ENCODE results near the gene CFAP61. TPM values are rescaled to one million over a fixed set of nuclear protein-coding genes. Genes with fewer than 3 reads are reported as not detected.

The CFAP61 gene
- total RNA-seq, 4 donors from 2014 or later, result 0.18 to 0.80 (median 0.57) TPM

DNA sequence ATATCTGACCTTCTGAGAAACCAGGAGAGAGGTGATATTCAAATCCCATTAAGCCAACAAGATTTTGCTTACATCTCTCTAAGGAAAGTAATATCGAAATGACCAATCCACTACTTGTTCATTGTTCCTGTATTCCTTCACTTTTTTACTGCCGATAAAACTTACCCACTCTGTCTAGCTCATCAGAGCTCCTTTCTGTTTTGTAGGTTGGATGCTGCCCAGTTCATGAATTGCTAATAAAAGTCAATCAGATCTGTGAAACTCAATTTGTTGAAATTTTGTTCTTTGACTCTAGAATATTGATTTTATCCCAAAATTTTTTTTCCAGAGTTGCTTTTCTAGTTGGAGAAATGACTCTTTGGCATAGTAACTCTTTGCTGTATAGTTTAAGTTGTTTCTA, 166.7 kb downstream of the CFAP61 start:
- DNase-seq (ENCODE audit: low spot score in 2 of 2), result no peak
- TF ChIP-seq, protein P1, sequence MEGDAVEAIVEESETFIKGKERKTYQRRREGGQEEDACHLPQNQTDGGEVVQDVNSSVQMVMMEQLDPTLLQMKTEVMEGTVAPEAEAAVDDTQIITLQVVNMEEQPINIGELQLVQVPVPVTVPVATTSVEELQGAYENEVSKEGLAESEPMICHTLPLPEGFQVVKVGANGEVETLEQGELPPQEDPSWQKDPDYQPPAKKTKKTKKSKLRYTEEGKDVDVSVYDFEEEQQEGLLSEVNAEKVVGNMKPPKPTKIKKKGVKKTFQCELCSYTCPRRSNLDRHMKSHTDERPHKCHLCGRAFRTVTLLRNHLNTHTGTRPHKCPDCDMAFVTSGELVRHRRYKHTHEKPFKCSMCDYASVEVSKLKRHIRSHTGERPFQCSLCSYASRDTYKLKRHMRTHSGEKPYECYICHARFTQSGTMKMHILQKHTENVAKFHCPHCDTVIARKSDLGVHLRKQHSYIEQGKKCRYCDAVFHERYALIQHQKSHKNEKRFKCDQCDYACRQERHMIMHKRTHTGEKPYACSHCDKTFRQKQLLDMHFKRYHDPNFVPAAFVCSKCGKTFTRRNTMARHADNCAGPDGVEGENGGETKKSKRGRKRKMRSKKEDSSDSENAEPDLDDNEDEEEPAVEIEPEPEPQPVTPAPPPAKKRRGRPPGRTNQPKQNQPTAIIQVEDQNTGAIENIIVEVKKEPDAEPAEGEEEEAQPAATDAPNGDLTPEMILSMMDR (IDR thresholded peaks at IDR 0.05), result no peak
- TF ChIP-seq POLR2AphosphoS5 (IDR thresholded peaks at IDR 0.05) (no peak), POLR2A (IDR thresholded peaks at IDR 0.05) (no peak), EP300 (IDR thresholded peaks at IDR 0.05) (no peak)
- Histone ChIP-seq H3K4me3 (no peak overlapping the region), H3K4me1 (no peaks in the 10 kb centered on the region), H3K9me3 (peaks cover 3% of the 10 kb centered on the region), H3K27me3 (peaks cover 6% of the 10 kb centered on the region), H3K36me3 (no peaks in the 10 kb centered on the region), H3K27ac (no peak overlapping the region)
- WGBS, result 96% methylated on average over 2 of the region's 2 CpGs

DNA sequence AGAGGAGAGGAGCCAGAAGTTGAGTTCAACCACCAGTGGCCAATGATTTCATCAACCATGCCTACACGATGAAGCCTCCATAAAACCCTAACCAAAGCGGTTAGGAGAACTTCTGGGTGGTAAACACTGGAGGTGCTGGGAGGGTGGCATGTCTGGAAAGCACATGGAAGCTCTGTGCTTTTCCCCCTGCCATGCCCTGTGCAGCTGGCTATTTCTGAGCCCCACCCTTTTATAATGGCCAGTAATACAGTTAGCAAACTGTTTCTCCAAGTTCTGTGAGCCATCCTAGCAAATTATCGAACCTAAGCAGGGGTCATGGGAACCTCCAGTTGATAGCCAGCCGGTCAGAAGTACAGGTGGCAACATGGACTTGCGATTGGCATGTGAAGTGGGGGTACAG, 167.8 kb downstream of the CFAP61 start:
- H3K27ac ChIP-seq, result no peak overlapping the region

DNA sequence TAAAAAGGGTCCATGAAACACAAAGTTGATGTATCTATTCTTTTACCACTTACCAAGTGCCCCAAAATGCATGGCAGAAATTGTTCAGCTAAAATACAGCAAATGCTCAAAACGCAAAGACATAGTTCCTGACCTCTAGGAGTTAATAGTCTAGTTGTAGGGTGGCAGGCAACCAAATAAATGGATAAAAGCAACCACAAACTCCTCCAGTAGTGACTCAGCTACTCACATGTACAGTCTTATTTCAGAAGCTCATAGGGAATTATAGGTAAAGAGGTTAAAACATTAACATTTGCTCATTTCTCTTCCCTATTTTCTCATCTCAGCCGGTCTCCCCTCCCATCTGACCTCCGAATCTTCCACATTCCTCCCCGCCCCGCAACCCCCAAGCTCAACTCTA, 171.6 kb downstream of the CFAP61 start:
- Histone ChIP-seq H3K27ac (no peak overlapping the region), H3K4me3 (no peak overlapping the region), H3K27me3 (peaks cover 6% of the 10 kb centered on the region), H3K36me3 (no peaks in the 10 kb centered on the region), H3K4me1 (no peaks in the 10 kb centered on the region), H3K9me3 (no peaks in the 10 kb centered on the region)
- TF ChIP-seq, protein P1 (IDR thresholded peaks at IDR 0.05), result no peak
- no peak for TF ChIP-seq POLR2A (IDR thresholded peaks at IDR 0.05)
- TF ChIP-seq EP300 (IDR thresholded peaks at IDR 0.05), result no peak
- TF ChIP-seq POLR2AphosphoS5 (IDR thresholded peaks at IDR 0.05), result no peak
- no peak for DNase-seq (ENCODE audit: low spot score in 2 of 2)
- WGBS, result 78% methylated on average over 5 of the region's 5 CpGs

More for the DNA sequence above, 167.8 kb downstream of the CFAP61 start:
- H3K9me3 ChIP-seq, result peaks cover 3% of the 10 kb centered on the region
- H3K4me1 ChIP-seq, result no peaks in the 10 kb centered on the region
- H3K4me3 ChIP-seq, result no peak overlapping the region
- no peaks in the 10 kb centered on the region for H3K36me3 ChIP-seq
- H3K27me3 ChIP-seq, result peaks cover 6% of the 10 kb centered on the region
- TF ChIP-seq EP300 (IDR thresholded peaks at IDR 0.05), result no peak
- no peak for TF ChIP-seq POLR2A (IDR thresholded peaks at IDR 0.05)
- TF ChIP-seq, protein P1 (IDR thresholded peaks at IDR 0.05), result no peak
- TF ChIP-seq POLR2AphosphoS5 (IDR thresholded peaks at IDR 0.05), result no peak
- WGBS, result 85% methylated on average over 5 of the region's 5 CpGs
- DNase-seq (ENCODE audit: low spot score in 2 of 2), result no peak

DNA sequence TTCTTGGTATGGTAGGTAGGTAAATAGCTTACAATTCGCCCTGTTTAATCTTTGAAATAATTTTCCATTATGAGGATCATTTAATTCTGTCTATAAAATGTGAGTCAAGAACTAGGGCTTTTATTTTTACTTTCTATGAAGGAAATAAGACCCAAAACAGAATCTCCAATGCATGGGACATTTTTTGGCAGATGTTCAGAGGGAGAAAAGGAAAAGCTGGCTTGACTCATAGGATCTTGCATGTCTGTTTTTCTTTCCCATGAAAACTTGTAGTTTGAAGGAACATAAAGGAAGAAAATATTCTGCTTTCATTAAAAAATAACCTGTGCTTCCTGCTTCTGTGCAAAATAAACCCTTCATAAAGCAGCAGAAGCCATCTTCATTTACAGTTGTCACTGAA, 172.5 kb downstream of the CFAP61 start:
- no peak overlapping the region for H3K4me3 ChIP-seq
- H3K4me1 ChIP-seq, result no peaks in the 10 kb centered on the region
- 90% methylated on average over 1 of the region's 1 CpG for WGBS
- no peak for DNase-seq (ENCODE audit: low spot score in 2 of 2)
- peaks cover 6% of the 10 kb centered on the region for H3K27me3 ChIP-seq
- H3K9me3 ChIP-seq, result no peaks in the 10 kb centered on the region
- H3K27ac ChIP-seq, result no peak overlapping the region
- TF ChIP-seq POLR2AphosphoS5 (IDR thresholded peaks at IDR 0.05) (no peak), EP300 (IDR thresholded peaks at IDR 0.05) (no peak), POLR2A (IDR thresholded peaks at IDR 0.05) (no peak)
- TF ChIP-seq, protein P1 (IDR thresholded peaks at IDR 0.05), result no peak
- no peaks in the 10 kb centered on the region for H3K36me3 ChIP-seq

DNA sequence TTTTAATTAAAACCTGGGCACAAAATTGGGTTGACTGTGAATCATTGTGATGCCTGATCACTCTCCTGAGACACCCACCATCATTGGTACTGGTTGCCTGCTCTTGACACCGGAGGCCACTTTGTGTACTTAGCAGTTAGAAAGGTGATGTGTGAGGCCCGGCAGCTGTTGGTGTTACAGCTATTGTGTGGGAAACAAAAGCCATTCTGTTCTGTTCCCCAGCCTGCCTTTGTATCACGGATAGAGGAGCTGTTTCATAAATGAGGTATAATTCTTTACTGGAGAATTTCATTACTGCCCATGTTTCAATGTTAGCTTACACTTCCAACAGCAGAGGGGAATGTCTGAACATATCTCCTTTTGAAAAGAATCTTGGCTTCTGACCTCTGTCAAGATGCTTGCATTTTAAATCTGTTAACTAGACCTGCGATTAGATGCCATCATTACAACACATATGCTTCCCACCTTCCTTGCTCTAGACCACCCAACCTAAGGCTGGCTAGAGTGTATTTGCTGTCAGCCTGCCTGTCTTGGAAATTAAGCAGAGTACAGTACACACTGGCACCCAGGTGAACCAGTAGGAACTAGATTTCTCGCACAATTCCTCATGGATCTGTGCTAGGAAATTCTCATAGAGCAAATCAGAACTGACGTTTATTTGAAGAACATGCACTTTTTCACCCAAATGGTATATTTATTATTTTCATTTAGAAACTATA, 173.2 kb downstream of the CFAP61 start:
- Histone ChIP-seq H3K9me3 (no peaks in the 10 kb centered on the region), H3K36me3 (no peaks in the 10 kb centered on the region), H3K4me3 (no peak overlapping the region), H3K27ac (no peak overlapping the region), H3K4me1 (no peaks in the 10 kb centered on the region), H3K27me3 (peaks cover under 1% of the 10 kb centered on the region)
- no peak for DNase-seq (ENCODE audit: low spot score in 2 of 2)
- no peak for TF ChIP-seq POLR2AphosphoS5 (IDR thresholded peaks at IDR 0.05)
- no peak for TF ChIP-seq POLR2A (IDR thresholded peaks at IDR 0.05)
- TF ChIP-seq, protein P1 (IDR thresholded peaks at IDR 0.05), result no peak
- TF ChIP-seq EP300 (IDR thresholded peaks at IDR 0.05), result no peak
- WGBS, result 69% methylated on average over 6 of the region's 6 CpGs

Data from suprapubic skin (tissue), 4 donors.